Measurements from ENCODE around the gene LUC7L3. TPM values are rescaled to one million over a fixed set of nuclear protein-coding genes. Genes with fewer than 3 reads are reported as not detected.
A peak's percentile ranks its signal among the peaks of the same experiment; 100 is the strongest.

LUC7L3 gene
- total and polyA plus RNA-seq, 2 donors (not counting 3 experiments of a cell fraction or from before 2014, with no cell fraction given) = 70.9 to 113 TPM

GRCh38 chr17:50778471-50778870, 59.1 kb downstream of the LUC7L3 start:
- no peaks in the 10 kb centered on the region for H3K79me2 ChIP-seq (ENCODE audit: control insufficient read depth, insufficient read depth, low read length)
- CTCF ChIA-PET = interaction anchor here (0.8 to 1.8 kb wide), 4 partner anchors 15 to 179 kb away, joined by 3 to 5 read pairs (median 4); no protein-coding TSS in a partner anchor
- no TSS peak for BruUV-seq (replicated peaks)
- POLR2A ChIA-PET = no interaction called here
- no peaks in the 10 kb centered on the region for H4K20me1 ChIP-seq (replicated peaks; ENCODE audit: control insufficient read depth, extremely low read depth, insufficient read depth, low read length)
- dilution Hi-C loops (cut with MboI; ENCODE audit: extremely low pct_ligation_motif_present, low sequenced_read_pairs) = no loop called here
- H3K4me3 ChIP-seq (replicated peaks in 1 of 3; ENCODE audit: insufficient read depth in 1 of 3, low read depth in 1 of 3, low read length in 3 of 3) = no peak overlapping the region
- FAIRE-seq (no peak), DNase-seq (ENCODE audit: low read depth, low spot score) (no peak)
- no peaks in the 10 kb centered on the region for H3K9me3 ChIP-seq (replicated peaks; ENCODE audit: control insufficient read depth, insufficient read depth, low read length)
- no peak overlapping the region for H2AFZ ChIP-seq (ENCODE audit: low read depth, low read length)
- H3K27ac ChIP-seq (ENCODE audit: insufficient read depth, low read depth, low read length) = no peak overlapping the region
- peaks cover 5% of the 10 kb centered on the region for H3K4me1 ChIP-seq (ENCODE audit: control insufficient read depth, extremely low read depth, insufficient read depth, low read length)
- no peaks in the 10 kb centered on the region for H3K9me1 ChIP-seq (replicated peaks; ENCODE audit: control insufficient read depth, extremely low read depth, insufficient read depth, low read length)
- TF ChIP-seq GATA2 (IDR thresholded peaks at IDR 0.05; ENCODE audit: insufficient read depth, insufficient read length, low read depth, low read length) (no peak), POLR2A (IDR thresholded peaks at IDR 0.05; ENCODE audit: low read depth, low read length) (no peak), JUN (IDR thresholded peaks at IDR 0.05; ENCODE audit: borderline replicate concordance, insufficient read depth, insufficient read length, low read depth) (no peak), FOS (IDR thresholded peaks at IDR 0.05; ENCODE audit: borderline replicate concordance, insufficient read depth, low read length) (no peak), EZH2 (IDR thresholded peaks at IDR 0.05; ENCODE audit: borderline replicate concordance, low read depth, low read length, severe bottlenecking) (no peak)
- intact Hi-C loops (cut with micrococcal nuclease) = no loop called here
- H3K4me2 ChIP-seq (ENCODE audit: insufficient read depth, low read length) = no peak overlapping the region
- H3K27me3 ChIP-seq (ENCODE audit: control insufficient read depth in 2 of 2, insufficient read depth in 2 of 2, low read length in 2 of 2) = peaks cover 0 to 2% of the 10 kb centered on the region in 2 experiments
- no peaks in the 10 kb centered on the region for H3K36me3 ChIP-seq (ENCODE audit: control insufficient read depth in 2 of 2, extremely low read depth in 1 of 2, insufficient read depth in 2 of 2, low read length in 2 of 2)
- no peak overlapping the region for H3K9ac ChIP-seq (replicated peaks; ENCODE audit: extremely low read depth, insufficient read depth, low read length)

- FAIRE-seq = peak; percentile 4
- POLR2A ChIA-PET = no interaction called here
- CTCF ChIA-PET = interaction anchor here (1.2 to 1.8 kb wide), 3 partner anchors 16 to 178 kb away, joined by 3 to 5 read pairs (median 4); no protein-coding TSS in a partner anchor
- Histone ChIP-seq H3K9me1 (replicated peaks; ENCODE audit: control insufficient read depth, extremely low read depth, insufficient read depth, low read length) (no peaks in the 10 kb centered on the region), H2AFZ (ENCODE audit: low read depth, low read length) (no peak overlapping the region), H3K9me3 (replicated peaks; ENCODE audit: control insufficient read depth, insufficient read depth, low read length) (no peaks in the 10 kb centered on the region), H3K4me3 (replicated peaks in 1 of 3; ENCODE audit: insufficient read depth in 1 of 3, low read depth in 1 of 3, low read length in 3 of 3) (no peak overlapping the region), H3K79me2 (ENCODE audit: control insufficient read depth, insufficient read depth, low read length) (no peaks in the 10 kb centered on the region), H3K9ac (replicated peaks; ENCODE audit: extremely low read depth, insufficient read depth, low read length) (no peak overlapping the region), H3K27ac (ENCODE audit: insufficient read depth, low read depth, low read length) (no peak overlapping the region), H3K27me3 (ENCODE audit: control insufficient read depth in 2 of 2, insufficient read depth in 2 of 2, low read length in 2 of 2) (peaks cover 0 to 2% of the 10 kb centered on the region in 2 experiments), H4K20me1 (replicated peaks; ENCODE audit: control insufficient read depth, extremely low read depth, insufficient read depth, low read length) (no peaks in the 10 kb centered on the region), H3K36me3 (ENCODE audit: control insufficient read depth in 2 of 2, extremely low read depth in 1 of 2, insufficient read depth in 2 of 2, low read length in 2 of 2) (no peaks in the 10 kb centered on the region), H3K4me2 (ENCODE audit: insufficient read depth, low read length) (no peak overlapping the region), H3K4me1 (ENCODE audit: control insufficient read depth, extremely low read depth, insufficient read depth, low read length) (peaks cover 5% of the 10 kb centered on the region)
- BruUV-seq (replicated peaks) = no TSS peak
- TF ChIP-seq MAX (IDR thresholded peaks at IDR 0.05; ENCODE audit: insufficient read depth, insufficient read length) (no peak), EZH2 (IDR thresholded peaks at IDR 0.05; ENCODE audit: borderline replicate concordance, low read depth, low read length, severe bottlenecking) (no peak), FOS (IDR thresholded peaks at IDR 0.05; ENCODE audit: borderline replicate concordance, insufficient read depth, low read length) (no peak), GATA2 (IDR thresholded peaks at IDR 0.05; ENCODE audit: insufficient read depth, insufficient read length, low read depth, low read length) (no peak), CTCF (IDR thresholded peaks at IDR 0.05; ENCODE audit: extremely low read depth in 1 of 2, insufficient read depth in 1 of 2, low read depth in 1 of 2, low read length in 2 of 2) (no peak), POLR2A (IDR thresholded peaks at IDR 0.05; ENCODE audit: low read depth, low read length) (no peak), MYC (IDR thresholded peaks at IDR 0.05; ENCODE audit: low read depth, low read length) (no peak), JUN (IDR thresholded peaks at IDR 0.05; ENCODE audit: borderline replicate concordance, insufficient read depth, insufficient read length, low read depth) (no peak), POLR2AphosphoS5 (IDR thresholded peaks at IDR 0.05; ENCODE audit: insufficient read depth, low read depth, low read length) (no peak)
- dilution Hi-C loops (cut with MboI; ENCODE audit: extremely low pct_ligation_motif_present, low sequenced_read_pairs) = no loop called here
- DNase-seq (ENCODE audit: low read depth, low spot score) = no peak
- intact Hi-C loops (cut with micrococcal nuclease) = no loop called here
These were observed 59.6 kb downstream of the LUC7L3 start for GRCh38 chr17:50778988-50779387.
